T-helper 2 cell (primary cell): ENCODE results near the gene CDS1.
"Not testable (repeated sequence)": the region's sequence is repeated elsewhere in the genome, so short reads cannot be mapped to it uniquely, and the experiment has no call there.

Experiments
- DNase-seq, 5 experiments: peaks; one replicate each; pipeline versions ENCODE4 v3.0.0 to v3.0.0-alpha.2; 2012 to 2022

The CDS1 gene

DNA sequence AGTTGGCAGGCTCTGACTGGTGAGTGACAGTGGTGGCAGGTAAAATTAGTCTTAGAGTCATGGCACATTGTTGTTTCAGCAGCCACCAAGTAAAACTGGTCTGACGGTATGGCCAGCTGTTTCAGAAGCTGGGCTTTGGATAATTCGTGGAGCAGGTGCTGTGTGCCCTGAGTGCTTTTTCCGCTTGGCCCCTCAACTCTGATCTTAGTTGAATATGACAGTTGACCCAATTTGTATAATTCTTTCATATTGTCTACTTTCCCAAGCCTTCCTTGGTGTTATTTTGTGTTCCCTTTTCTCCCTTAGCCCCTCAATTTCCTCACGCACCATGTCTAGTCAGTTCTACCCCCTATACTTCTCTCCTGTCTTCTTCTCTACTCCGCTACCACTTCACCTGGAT, 32.0 kb downstream of the CDS1 start:
- no peak for DNase-seq

DNA sequence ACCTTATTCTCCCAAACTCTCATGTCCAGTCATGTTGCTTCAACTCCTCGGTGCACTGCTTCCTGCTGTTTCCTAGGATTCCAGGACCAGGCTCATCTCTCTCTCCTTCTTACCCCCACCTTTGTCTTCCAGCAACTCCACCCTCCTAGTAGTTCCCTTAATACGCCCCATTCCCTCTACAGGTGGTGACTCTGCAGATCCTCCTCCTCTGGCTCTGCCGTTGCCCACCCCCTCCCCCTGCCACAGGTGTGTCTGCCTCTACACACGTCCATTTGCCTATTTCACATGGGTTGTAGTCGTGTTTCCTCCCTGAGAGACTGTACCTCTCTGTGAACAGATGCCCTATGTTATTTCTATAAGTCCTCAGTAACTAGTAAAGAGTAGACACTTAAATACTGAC, 32.4 kb downstream of the CDS1 start:
- no peak for DNase-seq

DNA sequence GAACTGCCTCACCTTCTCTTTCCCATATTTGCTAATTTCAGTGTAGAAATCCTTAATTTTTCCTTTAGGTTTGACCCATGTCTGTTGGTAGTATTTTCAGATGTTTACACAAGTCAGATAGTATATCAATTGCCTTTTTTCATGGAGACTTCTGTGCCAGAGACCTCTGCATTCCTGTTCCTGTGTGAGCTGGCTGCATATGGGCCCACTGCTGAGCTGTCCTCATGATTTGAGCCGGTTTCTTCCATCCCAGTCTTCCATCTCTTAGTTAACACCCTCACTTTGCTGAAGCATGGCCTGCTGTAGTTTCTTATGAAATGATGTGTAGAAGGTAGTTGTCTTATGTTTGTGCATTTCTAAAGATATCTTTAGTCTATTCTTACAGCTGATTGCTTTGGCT, 40.0 kb downstream of the CDS1 start:
- DNase-seq, result no peak

DNA sequence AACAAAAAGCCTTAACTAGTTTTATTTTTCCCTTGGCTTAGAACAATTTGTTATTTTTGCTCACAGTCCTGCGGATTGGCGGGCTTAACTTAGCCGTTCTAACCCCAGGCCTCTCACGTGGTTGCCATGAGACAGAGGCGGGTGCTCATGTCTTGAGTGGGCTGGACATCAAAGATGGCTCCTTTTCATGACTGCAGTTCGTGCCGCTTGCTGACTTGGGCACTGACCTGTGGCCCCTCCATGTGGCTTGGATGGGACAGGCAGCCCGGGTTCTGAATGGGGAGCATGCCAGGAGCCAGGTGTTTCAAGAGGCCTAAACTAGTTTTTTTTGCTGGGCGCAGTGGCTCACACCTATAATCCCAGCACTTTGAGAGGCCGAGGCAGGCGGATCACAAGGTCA, 40.7 kb downstream of the CDS1 start:
- no peak for DNase-seq

DNA sequence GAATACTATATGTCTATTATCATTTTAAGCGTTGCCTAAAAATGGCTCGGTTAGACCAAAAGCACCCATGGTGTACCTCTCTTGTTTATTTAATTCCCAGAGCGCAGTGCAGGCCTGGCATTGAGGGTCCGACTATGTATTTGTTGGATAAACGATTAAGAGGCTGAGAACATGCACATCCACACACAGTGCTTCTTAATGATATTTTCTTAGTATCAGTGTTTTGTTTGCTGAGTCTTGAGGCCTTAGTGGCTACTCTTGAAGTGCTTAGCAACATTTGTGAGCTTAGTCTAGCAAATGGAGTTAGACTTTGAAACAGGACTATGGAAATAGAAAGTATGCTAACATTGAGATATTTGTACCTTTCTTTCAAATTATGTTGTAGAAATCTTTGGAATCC, 43.7 kb downstream of the CDS1 start:
- DNase-seq, result no peak

DNA sequence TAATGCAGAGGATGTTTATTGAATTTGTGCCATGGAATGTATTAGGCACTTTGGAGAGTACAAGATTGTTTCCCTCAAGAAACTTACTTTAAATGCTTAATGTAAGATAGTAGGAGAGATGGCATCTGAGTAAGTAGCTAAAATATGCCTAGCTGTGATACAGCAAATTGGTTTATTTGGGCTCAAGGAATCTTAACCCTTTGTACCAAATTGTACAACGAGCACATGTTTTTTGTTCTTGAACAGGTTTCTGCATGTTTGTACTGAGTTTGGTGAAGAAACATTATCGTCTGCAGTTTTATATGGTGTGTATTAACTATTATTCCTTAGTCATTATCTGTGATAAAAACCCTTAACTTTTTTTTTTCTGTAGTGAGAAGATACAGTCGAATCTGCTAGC, 48.6 kb downstream of the CDS1 start:
- DNase-seq, result no peak

DNA sequence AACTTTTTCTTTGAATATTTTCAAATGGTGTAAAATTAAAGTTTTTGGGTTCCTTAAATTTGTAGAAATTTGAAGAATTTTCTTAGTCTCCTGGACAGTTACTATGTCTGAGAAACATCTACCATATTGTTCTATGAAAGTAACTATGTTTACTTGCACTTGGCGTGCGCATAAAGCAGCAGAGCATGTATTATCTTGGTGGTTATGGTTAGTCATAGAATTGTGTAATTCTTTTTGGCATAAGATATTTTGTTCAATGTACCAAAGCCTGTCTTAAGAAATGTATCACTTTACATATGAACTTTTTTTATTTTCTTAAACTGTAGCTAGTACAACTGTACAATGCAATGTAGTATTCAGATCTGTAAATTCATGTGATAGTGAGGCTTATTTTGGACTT, 49.2 kb downstream of the CDS1 start:
- DNase-seq, result no peak

DNA sequence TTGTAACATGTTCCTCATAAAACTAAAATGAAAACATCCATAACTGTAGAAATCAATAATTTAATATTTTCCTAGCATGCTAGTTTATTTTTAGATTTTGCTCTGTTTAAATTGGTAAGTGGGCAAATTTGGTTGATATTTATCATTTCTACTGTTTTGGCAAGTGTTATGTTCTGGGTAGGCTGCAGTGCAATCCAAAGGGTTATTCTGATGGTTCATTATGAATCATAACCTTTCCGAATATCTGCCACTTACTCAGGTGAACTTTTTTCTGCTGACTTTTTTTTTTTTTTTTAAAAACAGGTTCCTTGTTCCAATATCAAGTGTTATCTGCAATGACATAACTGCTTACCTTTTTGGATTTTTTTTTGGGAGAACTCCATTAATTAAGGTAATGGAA, 52.0 kb downstream of the CDS1 start:
- no peak for DNase-seq

DNA sequence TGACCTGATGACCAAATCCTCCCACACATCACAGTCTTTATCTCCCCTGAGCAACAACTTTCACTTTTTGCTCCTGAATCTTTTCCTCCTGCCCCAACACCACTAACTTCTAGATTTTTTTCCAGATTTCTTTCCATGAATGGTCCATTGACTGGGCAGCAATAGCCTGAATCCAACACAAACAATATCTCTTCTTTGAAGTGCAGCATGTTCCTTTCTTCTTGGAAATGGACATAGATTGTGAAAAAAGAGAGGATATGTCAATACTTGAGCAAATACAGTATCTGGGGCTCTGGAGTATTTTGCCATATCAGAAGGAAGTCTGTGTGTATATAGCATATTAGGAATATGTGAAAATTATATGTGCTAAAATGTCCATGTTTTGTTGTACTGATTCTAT, 55.2 kb downstream of the CDS1 start:
- no peak for DNase-seq

DNA sequence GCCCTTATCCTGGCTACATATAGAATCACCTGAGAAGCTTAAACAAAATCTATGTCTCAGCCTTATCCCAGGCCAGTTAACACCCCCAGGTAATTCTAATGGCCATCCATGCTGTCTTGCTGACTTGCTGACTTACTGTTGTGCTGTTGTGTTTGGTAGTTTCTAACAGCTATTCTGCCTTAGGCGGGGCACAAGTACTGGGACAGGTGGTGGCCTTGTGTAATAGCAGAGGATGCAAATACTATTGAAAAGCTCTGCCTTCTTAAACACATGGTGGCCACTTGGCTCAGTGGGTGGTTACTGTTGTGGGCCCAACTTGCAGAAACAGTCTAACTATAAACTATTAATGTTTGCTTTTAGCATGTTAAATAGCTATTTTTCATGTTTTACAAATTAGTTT, 56.2 kb downstream of the CDS1 start:
- no peak for DNase-seq

DNA sequence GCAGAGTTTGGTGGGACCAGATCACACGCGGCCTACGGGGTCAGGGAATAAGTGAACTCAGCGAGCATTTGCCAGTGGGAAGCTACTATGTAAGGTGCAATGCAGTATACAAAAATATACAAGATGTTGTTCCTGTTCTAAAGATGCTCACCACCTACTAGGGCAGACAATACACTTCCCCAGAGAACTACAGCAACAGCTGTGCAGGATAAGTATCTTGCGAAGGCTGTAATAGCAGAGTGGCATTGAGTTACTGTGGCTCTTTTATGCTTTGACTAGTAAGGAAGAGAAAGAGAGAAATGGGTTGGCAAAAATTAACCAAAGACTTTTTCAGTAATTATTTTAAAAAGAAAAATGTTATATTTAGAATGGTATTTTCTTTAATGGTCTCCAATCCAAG, 61.2 kb downstream of the CDS1 start:
- DNase-seq, result no peak

DNA sequence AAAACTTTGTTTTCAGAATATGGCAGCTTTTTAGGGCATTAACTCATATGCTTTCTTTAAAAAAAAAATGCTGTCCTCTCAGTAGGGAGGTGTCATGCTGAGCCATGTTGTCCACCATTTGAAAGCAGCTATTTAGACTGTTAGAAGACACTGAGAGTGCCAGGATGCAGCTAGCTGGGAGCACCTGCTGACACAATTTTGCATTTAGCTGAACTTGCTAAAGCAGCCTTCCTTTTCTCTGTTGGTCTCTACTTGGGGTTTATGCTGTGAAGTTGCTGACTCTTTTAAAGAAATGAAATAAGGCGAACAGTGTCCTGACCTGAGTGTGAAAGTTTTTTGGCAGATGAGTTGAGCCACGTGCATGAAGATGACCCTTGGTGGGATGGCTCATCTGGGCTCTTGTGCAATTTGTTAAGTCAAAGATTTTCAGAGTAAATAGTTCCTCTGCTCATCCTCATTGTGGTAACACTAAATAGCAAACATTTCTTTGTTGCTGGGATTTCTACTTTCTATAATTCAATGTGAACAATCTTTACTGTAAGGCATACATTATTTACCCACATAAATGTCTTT, 64.5 kb downstream of the CDS1 start:
- no peak for DNase-seq

DNA sequence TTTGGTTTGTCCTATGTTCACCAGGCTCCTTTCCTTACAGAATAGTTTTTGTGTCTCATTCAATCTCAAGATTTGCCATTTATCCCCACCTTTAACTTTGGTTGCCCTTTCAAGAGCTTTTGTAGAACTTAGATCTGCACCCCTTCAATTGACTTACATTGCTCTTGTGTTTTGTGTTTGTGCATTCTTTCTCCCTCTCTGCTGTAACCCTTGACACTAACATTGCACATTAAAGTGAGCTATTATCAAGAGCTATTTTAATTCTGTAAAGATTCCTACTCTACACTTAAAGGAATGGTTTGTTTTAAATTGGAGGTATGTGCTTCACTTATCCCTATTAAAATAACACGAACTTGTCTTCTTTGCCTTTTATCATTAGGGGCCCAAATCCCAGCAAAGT, 65.3 kb downstream of the CDS1 start:
- no peak for DNase-seq

DNA sequence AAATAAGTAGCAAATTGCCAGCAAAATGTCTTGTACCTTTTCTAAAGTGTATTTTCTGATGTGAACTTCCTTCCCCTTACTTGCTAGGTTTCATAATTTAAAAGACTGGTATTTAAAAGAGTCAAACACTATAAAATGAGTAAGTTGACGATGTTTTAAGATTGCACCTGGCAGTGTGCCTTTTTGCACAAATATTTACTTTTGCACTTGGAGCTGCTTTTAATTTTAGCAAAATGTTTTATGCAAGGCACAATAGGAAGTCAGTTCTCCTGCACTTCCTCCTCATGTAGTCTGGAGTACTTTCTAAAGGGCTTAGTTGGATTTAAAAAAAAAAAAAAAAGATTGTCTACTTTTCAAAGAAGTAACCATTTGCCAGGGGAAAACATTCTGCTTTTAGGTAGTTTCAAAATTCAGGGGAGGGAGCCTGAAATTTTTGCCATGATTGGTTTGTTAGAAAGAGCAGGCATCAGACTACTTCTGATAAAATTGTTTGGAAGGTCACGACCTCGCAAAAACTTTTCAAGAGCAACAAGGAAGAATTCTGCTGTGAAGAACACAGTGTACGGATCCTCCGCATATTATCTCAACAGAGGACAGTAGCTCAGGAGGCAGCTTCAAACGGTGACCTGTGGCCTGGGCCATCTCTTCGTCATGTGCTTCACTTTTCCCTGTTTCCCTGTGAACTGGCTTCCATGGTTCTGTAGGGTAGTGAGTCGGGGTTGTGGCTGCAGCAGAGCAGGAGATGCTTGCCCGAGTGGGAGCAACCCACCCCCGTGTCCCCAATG, 66.1 kb downstream of the CDS1 start:
- DNase-seq, result no peak

DNA sequence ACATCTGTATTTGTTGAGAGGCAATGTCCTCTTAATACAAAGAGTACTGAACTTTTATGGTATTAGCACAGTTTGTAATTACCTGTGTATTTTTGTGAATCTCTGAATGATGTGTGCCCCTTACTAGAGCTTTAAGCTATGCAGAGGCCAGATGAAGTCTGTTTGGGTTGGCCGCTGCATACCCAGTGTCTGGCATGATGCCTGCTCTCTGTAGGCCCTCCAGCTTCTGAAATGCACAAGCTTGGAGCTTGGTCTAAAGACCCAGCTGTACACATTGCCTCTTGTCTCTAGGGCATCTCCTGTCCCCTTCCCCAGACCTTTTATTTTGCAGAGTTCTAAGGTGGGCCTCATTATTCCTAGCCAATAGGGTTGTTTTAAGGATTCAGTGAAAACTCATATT, 68.6 kb downstream of the CDS1 start:
- no peak for DNase-seq

DNA sequence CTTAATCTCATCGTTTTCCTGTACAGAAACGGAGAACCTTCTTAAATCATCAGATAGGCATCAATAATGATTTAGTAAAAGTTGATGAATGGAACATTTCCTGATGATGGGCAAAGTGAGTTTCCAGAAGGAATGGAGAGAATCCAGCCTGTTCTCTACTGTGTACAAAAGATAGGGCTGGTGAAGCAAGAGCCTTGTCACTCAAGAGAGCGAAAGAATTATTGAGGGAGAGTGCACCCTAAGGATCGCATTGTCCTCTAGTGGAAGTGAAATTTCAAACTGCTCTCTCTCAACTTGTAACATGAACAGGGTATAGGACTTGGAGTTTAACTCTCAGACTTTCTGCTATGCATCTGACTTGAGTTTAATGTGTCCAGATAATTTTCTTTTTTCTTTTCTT, 69.6 kb downstream of the CDS1 start:
- no peak for DNase-seq

DNA sequence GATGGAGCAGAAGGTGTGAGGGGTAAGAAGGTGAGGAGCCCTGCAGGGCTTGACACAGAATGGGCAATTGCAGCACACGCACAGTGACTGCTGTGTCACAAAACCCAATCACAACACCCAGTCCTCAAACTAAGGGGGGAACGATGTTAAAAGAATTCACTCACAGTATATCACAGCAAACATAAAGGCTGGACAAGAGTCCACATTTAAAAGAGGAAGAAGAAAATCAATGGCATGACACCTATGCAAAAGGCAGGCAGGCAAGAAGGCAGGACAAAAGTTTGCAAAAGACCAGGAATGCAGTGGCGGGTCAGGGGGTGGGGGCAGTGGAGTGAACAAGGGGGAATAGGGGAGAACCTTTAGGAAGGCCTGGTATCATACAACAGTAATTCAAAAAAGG, 77.7 kb downstream of the CDS1 start:
- no peak for DNase-seq

DNA sequence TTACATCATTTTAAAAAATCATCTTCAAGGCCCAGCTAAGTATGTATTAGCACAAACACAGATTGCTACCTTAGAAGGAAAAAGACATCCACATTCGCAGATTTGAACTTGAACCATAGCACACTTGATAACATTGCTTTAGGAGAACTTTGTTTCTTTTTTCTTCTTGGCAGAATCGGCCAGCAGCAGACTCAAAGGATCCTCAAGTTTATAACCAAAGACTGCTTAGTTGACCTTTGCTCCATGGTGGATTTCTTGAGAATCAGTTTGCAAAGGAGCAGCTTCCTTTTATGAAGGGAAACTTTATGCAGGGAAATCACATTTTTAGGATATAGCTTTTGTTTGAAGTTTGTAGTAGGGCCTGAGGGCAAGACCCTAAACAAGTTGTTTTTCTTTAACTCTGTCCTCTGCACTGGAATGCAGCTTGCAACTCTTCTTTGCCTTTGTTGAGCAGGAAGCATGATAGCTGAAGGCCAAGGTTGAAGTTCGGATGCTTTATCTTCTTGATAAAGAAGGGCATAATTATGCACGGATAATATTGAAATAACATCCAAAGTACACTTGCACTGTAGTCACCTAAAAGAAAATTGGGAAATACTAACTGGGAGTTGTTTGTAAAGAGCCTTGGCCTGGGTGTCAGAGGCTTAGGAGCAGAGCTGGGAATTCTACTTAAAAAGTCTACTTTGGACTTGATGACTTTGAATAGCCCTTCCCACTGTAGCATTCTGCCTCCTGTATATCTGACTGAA, 78.4 kb downstream of the CDS1 start:
- no peak for DNase-seq

DNA sequence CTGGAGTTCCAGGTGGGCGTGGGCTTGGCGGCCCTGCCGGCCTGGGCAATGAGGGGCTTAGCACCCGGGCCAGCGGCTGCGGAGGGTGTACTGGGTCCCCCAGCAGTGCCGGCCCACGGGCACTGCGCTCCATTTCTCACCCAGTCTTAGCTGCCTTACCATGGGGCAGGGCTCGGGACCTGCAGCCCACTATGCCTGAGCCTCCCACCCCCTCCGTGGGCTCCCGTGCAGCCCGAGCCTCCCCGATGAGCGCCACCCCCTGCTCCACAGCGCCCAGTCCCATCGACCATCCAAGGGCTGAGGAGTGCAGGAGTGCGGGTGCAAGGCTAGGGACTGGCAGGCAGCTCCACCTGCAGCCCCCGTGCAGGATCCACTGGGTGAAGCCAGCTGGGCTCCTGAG, 81.8 kb downstream of the CDS1 start:
- DNase-seq, result not testable (repeated sequence)

DNA sequence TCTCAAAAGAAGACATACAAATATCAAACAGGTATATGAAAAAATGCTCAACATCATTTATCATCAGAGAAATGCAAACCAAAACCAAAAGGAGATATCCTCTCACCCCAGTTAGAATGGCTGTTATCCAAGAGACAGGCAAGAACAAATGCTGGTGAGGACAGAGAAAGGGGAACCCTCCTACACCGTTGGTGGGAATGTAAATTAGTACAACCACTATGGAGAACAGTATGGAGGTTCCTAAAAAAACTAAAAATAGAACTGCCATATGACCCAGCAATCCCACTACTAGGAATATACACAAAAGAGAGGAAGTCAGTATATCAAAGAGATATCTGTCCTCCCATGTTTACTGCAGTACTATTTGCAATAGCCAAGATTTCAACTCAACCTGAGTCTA, 83.5 kb downstream of the CDS1 start:
- no peak for DNase-seq

DNA sequence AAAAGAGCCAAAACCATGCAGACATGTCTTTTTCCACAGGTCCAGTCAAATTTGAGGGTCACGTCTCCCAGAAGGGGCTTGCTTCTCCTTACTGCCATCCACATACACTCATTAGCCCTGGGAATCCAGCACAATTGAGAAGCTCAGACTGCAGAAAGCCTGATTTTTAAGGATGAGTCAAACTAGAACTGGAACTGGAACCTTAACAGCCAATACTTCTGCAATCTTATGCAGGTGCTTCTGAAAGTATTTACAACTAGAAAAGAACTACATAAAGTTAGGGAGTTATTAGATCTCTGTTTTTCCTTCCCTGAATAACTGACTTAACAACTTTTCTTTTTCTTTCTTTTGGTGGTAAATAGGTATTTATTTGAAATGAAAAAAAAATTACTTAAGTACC, 86.3 kb downstream of the CDS1 start:
- DNase-seq, result no peak

DNA sequence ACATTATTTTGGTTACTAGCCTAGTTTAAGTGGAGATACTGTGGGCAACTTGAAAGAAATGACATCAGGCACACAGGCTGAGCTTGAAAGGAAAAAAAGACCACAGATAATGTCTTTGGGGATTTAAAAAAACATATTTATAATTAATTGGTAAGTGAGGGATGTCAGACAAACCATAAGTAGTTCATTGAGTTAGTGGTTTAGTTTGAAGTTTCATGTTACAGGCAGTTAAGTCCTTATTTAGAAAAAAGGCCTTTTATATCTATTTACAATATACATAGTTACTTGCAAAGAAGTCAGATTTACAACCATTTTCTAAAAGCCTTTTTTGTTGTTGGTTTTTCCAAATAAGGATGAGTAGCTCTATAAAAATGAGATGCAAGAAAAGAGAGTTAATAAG, 89.2 kb downstream of the CDS1 start:
- no peak for DNase-seq

DNA sequence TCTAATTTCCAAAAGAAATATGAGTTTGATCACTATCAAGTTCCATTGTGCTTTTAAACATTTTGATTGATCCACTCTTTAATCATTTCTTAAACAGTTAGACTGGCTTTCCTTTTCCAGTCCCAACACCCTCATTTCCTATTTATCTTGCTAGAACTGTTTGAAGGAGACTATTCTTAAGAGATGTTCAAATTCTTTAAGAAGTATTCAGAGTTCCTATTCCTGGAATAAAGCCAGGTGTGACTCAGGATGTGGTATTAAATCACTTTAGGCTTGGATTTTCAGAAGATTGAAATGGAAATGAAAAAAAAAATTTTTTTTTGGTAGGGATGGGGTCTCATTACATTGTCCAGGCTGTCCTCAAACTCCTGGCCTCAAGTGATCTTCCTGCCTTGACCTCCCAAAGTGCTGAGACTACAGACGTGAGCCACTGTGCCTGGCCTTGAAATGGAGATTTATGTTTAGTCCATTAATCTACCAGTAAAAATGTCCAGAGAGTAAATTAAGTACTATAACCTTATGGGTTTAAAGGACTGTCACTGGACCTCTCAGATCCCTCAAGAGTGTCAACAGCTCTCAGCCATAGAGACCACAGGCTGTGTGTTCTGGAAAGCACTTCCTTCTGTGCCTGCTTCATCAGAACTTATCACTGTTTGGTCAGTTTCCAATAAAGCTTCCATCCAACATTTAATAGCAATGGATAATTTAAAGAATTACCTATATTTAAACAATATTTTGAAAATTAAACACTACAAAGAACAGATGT, 90.7 kb downstream of the CDS1 start:
- DNase-seq, result no peak

DNA sequence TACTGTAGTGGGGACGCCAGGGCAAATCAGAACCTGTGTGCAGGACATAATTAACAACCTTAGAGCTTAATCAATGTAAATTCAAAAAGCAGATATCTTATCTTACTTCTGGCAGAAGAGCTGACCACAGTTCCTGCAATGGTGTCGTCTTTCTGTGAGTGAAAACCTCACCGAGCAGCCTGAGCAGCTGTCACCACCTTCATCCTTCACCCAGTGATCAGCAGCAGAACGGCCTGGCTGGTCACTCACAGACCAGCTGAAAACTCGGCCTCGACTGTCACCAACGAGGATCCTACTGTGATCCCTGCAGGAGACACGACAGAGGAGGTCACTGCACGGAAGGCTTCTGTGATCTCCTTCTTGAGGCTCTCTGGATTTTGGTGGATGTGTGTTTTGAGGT, 94.2 kb downstream of the CDS1 start:
- DNase-seq, result no peak
